HG03066 (cell line): ENCODE data around the gene RHEBL1.

ENCODE experiments used
- ATAC-seq: cut with Tn5 transposase; IDR thresholded peaks from one replicate; pipeline ENCODE4 v1.9.1; 2021; ENCODE audit warnings: low read depth; ENCODE audit not compliant: unreplicated experiment

Gene RHEBL1

DNA sequence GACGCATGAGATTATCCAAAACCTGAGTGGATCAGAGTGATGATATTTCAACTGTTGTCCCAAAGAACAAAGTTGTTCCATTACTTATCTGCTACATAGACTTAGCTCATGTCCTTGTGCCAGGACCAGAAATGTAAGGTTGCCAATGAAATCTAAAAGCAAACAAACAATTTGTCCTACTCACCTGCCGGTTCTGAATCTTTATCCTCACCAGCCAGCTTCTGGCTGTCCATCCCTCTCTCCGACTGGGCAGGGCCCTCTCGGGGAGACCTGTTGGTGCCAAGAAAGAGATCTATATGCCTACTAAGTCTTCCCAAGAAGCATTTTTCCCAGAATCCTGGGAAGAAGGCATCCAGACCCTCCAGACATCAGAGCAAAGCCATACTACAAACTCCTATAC is 14.7 kb downstream of the RHEBL1 start:
- no peak for ATAC-seq

DNA sequence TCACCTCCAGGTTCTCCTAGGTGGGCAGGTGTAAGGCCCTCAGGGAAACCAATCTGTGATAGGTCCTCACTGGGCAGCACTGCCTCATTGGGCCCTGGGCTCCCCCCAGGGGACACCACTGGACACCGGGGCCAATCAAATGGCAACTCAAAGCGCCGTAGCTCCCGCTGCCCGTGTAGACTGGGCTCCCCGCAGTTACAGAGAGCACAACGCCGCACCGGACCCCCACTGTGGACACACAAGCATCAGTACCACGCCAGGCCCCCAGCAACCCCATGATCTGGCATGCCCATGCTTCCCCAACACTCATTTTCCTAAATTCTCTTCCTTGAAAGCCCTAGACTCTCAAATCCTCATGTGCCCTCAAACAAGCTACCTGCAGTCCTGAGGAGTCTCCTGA is 15.3 kb downstream of the RHEBL1 start:
- no peak for ATAC-seq

DNA sequence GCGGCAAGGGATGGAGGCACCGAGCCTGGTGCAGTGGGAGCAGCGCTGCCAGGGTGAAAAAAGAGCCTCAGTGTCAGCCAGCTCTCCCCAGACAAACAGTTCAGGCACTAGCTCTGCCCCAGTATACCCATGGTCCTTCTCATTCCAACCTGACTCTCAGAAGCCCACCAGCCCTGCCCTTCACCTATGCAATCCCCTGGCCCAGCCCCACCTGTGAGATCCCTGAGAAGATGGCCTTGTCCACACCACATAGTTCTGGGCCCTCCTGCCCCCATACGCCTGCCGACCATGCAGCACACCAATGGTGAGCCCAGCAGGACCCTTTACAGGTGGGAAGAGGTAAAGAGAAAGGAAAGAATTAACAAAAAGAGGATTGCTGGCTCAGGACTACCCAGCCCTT is 15.7 kb downstream of the RHEBL1 start:
- ATAC-seq, result no peak

DNA sequence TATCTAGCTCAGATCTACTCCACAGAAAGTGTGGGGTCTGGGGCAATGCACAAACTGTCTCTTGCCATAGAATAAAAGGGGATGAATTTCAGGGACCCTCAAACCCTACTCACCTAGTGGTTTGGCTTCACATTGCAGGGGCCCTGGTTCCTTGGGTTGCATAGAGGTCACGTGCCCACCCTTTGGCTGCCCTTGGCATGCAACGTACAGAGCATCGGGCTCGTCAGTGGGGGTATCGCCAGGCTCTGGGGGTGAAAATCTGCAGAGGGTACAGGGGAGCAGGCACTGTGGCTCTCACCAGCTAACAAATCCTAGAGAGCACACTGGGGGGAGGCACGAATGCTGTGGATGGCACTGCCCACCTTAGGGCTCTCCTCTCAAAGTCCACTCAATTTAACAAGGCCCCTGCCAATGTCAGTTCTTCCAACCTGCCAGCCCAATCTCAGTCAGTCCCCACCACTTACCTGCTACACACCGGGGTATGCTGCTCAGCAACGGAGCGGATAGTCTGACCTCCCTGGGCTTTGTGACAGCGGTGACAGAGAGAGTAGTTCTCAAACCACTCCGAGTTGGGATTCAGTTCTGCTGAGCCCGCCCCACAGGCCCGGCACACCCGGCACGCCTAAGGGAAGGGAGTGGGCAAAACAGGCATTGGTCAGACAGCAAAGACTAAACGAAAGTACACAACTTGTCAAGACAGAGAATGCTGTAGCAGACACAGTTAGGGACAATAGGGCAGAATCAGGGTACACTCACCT is 17.1 kb downstream of the RHEBL1 start:
- no peak for ATAC-seq

DNA sequence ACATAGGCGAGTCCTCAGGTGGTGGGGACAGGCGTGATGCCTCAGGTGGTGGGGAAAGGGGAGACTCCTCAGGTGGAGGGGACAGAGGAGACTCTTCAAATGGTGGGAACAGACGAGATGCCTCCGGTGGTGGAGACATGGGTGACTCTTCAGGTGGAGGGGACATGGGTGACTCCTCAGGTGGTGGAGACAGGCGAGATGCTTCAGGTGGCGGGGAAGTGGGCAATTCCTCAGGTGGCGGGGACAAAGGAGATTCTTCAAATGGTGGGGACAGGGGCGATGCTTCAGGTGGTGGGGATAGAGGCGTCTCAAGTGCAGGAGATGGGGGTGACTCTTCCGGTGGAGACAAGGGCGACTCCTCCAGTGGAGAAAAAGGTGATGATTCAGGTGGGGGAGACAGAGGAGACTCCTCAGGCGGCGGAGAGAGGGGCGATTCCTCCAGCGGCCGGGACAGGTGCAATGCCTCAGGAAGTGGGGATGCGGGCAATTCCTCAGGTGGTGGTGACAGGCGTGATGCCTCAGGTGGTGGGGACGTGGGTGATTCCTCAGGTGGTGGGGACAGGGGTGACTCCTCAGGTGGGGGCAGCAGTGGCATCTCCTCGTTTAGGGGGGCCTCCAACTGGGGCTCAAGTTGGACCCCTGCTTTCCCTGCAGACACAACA is 17.9 kb downstream of the RHEBL1 start:
- ATAC-seq, result no peak

DNA sequence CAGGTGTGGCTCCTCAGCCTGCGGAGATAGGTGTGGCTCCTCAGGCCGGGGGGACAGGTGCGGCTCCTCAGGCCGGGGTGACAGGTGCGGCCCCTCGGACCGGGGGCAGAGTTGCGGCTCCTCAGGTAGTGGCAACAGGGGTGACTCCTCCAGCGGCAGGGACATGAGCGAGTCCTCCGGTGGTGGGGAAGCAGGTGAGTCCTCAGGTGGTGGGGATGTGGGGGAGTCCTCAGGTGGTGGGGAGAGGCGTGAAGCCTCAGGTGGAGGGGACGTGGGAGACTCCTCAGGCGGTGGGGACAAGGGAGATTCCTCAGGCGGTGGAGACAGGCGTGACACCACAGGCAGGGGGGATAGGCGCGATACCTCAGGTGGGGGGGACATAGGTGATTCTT is 18.4 kb downstream of the RHEBL1 start:
- no peak for ATAC-seq

DNA sequence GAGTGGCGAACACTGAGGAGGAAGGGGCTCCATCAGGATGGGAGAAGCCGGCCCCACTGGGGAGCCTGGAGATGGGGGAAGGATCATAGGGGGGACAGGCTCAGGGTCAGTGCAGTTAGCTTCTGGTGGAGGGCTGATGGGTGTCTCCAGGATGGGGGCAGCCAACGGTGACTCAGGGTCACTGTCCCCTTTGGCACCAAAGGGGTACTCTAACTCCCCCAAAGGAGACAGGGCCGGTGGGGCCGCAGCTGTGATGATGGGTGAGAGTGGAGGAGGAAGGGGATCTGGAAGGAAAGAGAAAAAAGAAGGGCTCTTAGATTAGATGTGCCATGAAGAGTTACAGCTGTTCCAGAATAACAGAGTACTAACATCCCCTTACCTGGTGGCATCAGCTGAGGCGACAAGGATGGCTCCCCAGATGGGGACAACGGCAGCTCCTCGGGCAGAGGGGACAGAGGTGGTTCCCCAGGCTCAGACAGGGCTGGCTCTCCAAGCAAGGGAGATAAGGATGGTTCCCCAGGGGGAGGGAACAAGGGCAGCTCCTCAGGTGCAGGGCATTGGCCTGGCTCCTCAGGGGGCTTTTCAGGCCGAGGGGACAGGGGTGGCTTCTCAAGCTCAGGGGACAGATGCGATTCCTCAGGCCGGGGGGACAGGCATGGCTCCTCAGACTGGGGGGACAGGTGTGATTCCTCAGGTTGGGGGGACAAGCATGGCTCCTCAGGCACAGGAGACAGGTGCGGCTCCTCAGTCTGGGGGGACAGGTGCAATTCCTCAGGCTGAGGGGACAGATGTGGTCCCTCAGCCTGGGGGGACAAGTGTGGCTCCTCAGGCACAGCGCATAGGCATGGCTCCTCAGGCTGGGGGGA is 19.0 kb downstream of the RHEBL1 start:
- no peak for ATAC-seq

DNA sequence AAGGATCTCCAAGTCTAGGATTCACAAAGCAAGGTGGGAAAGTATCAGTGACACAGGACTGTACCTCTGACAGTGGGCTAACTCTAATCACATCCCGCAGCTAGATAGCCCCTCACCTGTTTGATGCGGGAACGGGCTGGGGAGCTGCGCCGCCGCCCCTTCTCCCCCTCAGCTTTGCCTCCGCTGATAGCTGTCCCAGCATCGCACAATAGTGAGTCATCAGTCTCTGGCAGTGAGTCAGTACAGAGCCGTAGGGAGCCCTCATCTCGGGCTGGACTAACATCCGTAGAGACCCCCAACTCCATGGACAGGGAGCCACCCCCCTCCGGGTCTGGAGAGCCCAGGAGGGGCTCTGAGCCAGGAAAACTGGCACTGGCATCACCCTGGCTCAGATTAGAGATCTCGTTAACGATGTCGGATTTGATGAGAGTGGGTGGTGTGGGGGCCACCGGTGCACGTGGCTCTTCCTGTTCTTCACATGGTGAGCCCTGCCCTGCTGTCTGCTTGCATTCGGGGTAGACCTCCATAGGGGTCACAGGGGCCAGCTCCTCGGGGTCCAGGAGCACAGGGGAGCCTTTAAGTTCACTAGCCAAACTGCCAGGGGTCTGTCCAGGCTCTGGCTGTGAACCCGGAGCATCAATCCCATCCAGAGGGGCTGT is 20.1 kb downstream of the RHEBL1 start:
- ATAC-seq, result no peak

DNA sequence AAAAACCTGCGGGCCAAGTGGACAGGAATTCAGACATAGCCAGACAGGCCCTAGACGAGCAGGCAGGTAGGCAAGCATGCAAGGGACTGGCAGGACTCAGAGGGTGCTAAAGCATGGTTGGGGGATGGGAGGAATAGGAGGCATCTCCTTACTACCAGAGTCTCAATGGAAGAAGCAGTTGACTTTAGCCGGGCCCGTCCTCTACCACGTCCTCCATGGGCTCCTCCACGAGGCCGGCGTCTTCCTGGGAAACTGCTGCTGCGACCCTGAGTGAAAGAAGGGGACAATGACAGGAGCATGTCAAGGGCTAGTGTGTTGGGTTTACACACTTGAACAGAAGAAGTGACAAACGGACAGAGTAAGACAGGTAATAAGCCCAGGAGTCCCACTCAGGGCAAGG is 20.8 kb downstream of the RHEBL1 start:
- ATAC-seq, result no peak

DNA sequence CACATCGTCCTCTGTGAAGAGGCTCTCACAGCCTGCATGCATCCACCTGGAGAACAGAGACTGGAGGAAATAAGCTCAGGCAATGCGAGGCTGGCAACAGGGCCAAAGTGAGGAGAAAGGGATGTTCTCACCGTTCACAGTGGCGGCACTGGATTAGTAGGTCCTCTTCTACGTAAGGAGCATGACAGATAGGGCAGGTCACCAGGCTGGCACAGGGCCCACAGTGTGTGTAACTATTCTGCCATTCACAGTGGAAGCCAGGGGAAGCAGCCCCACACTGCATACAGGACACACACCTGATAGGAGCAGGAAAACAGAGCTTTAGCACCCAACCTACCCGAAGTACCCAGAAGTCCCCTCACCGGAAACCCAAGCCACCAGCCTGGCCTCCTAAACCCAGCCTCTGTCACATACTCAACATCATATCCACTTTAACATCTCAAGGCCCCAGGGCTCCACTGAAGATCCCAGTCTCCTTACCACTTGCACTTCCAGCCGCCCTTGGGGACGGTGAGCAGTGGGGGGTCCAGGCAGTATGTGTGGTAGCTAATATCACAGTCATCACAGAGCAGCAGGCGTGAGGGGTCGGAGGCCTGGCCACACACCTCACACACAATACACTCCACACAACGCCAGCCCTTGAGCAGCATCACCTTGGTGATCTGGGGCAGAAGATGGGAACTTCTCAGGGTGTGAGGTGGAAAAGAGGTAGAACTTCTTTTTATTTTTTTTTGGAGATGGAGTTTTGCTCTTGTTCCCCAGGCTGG is 23.5 kb downstream of the RHEBL1 start:
- ATAC-seq, result no peak

DNA sequence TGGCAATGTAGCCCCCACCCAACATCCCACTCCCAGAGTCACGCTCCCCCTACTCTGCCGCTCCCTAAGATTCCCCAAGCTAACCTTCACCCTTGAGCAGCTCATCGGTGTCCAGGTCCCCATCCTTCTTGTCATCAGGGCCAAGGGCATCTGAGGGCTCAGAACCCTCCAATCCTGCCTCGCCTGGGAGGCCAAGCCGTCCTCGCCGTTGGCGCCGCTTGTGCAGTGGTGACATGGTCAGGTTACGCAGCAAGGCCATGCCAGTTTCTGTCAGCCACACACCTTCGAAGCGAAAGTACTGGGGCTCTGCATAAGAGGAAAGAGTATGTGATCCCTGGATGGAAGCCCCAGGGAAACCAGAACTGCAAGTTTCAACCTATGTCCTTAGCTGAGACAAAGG is 25.1 kb downstream of the RHEBL1 start:
- no peak for ATAC-seq

DNA sequence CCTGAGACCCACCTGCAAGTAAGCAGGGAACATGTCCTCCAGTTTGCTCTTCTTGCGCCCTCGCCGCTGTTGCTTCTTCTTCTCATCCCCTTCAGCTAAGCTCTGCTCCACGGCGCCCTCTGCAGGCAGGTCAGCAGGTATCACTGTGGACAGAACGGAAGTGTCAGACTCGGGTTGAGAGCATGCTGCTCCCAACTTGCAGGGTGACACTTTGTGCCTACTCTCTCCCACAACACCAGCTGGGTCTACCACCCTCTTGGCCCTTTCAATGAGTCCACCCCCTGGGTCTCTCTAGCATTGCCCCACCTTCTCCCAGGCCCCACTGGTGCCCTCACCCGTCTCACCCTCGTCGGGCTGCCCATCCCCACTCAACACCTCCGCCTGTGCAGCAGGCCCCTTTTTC is 25.9 kb downstream of the RHEBL1 start:
- no peak for ATAC-seq

DNA sequence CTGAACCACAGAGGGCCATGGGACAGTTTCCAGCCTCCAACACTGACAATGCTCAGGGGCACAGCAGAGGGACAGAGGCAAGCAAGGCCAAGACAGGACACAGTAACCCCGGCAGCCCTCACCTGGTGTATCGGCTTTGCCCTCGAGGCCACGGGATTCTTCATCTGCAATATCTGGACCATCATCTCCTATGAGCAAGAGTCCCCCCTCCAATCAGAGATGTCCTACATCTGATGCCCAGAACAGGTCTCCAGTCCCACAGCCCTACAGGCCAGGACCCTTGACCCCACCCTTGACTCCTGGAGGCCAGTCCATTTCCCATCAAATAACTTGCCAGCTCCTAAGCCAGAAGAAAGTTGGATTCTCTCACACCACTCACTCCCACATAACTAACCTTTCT is 26.5 kb downstream of the RHEBL1 start:
- no peak for ATAC-seq

DNA sequence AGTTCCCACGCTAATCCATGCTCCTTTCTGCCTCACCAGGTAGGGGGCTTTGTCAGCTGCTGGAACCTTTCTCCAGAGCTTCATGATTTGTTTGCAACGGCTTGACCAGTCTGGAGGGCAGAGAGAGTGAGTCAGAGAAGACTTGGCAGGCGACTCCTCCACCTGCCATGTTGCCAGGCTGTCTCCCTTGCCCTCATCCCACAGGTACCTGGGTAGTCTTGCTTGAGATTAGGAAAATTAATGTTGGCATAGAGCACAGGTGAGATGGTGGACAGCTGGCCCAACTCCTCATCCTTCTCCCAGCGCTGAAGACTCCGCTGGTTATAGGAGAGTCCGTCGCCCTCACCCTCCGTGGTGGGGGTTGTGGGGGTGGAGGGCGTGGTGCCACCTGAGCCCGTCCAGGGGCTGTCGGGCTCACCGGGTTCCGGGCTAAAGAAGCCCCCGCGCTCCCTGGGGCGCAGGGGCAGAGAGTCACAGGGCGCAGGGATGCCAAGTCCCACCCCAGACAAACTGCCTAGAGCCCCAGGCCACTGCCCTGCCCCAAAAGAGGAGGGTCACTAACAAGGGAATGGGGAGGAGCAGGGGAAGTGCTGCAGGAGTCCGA is 27.8 kb downstream of the RHEBL1 start:
- no peak for ATAC-seq

DNA sequence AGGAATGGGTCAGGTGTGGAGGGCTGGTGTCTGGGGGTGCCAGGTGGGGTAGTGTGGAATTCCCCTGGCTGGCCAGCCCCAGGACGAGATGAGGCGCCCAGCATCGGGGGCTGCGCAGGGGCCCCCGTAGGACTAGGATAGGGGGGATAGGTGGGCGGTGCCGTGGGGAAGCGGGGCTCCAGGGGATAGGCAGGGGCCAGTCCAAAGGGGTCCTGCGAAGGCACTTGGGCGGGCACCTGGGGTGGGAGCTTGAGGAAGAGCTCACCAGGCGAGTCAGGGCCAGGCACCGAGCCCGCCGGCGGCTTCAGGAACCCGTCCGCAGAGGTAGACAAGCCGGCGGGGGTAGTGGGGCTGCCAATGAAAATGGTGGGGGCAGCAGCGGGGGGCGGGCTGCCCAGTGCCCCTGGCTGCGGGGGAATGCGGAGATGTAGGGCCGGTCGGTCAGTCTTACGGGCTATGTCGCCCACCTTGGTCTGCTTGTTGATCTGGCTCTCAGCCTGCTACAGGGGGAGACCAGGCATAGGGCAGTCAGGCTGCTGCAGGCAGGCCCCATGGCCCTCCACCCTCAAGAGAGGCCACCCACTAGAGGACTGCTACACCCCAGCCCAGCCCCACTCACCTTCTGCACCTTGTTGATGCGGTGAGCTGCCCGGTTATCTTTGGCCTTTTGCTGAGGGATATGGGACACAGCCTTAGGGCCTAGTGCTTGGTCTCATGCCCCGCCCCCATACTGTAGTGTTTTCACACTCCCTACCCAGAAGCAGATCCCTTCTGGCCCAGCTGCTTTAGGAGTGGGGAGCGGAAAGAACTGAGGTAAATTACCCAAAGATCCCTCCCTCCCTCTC is 28.5 kb downstream of the RHEBL1 start:
- no peak for ATAC-seq

DNA sequence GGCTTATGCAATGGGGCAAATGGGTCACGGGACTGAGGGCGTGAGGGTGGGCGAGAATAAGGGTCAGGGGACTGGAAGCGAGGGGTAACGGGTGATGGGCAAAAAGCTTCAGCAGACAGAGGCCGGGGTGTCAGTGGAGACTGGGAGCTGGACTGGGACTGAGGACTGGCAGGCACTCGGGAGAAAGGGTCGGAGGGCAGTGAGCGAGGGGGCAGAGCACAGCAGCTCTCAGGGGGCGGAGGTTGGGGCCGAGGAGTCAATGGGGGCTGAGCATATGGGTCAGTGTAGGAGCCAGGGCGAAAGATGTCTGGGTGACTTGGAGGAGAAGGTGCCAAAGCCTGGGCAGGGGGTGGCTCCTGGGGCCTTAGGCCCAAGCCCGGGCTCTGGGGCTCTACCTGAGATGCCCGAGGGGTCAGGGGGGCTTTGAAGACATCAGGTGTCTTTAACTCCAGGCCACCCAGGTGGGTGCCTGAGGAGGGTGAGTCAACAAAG is 29.4 kb downstream of the RHEBL1 start:
- ATAC-seq, result no peak

DNA sequence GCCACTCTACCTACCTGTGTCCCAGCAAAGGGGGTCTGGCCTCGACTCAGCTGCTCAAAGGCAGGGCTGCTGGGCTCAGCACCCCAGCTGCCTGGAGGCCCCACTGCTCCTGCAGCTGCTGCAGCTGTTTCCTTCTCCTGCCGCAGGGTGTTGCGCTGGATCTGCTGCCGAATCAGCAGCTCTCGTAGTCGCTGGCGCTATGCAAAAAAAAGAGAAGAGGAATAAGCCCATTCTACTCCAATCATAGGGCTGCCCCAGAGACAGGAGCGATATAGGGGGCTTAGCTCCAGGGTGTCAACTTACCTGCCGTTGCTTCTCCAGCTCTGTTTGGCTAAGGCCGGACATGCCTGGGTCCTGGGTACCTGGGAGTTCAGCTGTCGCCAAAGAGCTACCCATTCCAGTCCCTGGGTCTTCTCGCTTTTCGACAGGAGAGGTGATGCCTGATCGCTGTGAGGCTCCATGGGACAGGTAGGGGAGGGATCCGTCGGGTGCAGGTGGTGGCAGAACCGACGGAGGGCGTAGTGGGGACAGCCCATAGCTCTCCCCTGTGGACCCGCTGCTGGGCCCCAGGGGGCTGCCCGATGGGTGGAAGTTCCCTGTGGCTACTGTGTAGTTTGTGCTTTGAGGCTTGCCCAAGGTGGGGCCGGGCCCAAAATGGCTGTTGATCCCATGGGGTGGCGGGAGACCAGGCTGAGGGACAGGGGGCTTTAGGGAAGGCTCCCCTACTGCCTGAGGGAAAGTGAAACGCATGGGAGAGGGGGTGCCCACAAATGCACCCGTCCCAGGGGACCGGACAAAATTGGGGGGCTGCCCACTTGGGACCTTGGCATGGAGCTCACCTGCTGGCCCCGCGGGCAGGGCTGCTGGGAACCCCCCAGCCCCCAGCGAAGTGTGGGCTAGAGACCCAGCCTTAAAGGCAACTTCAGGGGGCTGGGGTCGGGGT is 30.1 kb downstream of the RHEBL1 start:
- no peak for ATAC-seq
